ENCODE data around the gene TMC6. TPM values are rescaled to one million over a fixed set of nuclear protein-coding genes. Genes with fewer than 3 reads are reported as not detected.

The TMC6 gene
- total RNA-seq, 2 donors from 2014 or later: 143 to 149 TPM

GRCh38 chr17:78130437-78131101, 2.0 kb upstream of the TMC6 start, which contains the start of gene TMC8:
Gene TMC8 (plus strand): TSS chr17:78130771. CDS start chr17:78131589, 818 bp downstream.
- H3K27ac ChIP-seq (ENCODE audit: low read depth, low read length): no peak within 1 kb of the TSS
- peaks cover 3% of the 10 kb centered on the region for H3K36me3 ChIP-seq (ENCODE audit: control insufficient read depth, insufficient read depth, low read length)
- Mint-ChIP-seq H3K27me3 (ENCODE audit: insufficient read depth) (peaks cover 24% of the 10 kb centered on the region), H3K4me1 (peaks cover 21% of the 10 kb centered on the region), H3K4me3 (peak within 1 kb of the TSS; percentile 44), H3K9me3 (no peaks in the 10 kb centered on the region), H3K36me3 (ENCODE audit: low read depth) (peaks cover 1% of the 10 kb centered on the region), H3K27ac (no peak within 1 kb of the TSS)
- peak; percentile 83 for DNase-seq
- no peaks in the 10 kb centered on the region for H3K9me3 ChIP-seq (ENCODE audit: control insufficient read depth, low read length)
- H3K27me3 ChIP-seq (ENCODE audit: control insufficient read depth, insufficient read depth, low read length, poor library complexity, severe bottlenecking): peaks cover 7% of the 10 kb centered on the region
- no peak within 1 kb of the TSS for H3K9ac ChIP-seq (ENCODE audit: extremely low read depth, low read length, poor library complexity, severe bottlenecking)
- WGBS, 2 experiments (ENCODE audit: insufficient coverage in 1 of 2, insufficient read length in 1 of 2): 84 to 86% methylated on average over 5 to 10 of the region's 10 CpGs
- no peak within 1 kb of the TSS for H3K4me3 ChIP-seq (ENCODE audit: low read length)
- peaks cover 5% of the 10 kb centered on the region for H3K4me1 ChIP-seq (ENCODE audit: control insufficient read depth, insufficient read depth, low read length)
- TF ChIP-seq CTCF (conservative IDR thresholded peaks at IDR 0.05): no peak

GRCh38 chr17:78130090-78130436, 1.5 kb upstream of the TMC6 start:
- peaks cover 22% of the 10 kb centered on the region for H3K27me3 Mint-ChIP-seq (ENCODE audit: insufficient read depth)
- no peak overlapping the region for H3K27ac Mint-ChIP-seq
- H3K9ac ChIP-seq (ENCODE audit: extremely low read depth, low read length, poor library complexity, severe bottlenecking): no peak overlapping the region
- H3K4me1 Mint-ChIP-seq: peaks cover 21% of the 10 kb centered on the region
- no peak overlapping the region for H3K4me3 Mint-ChIP-seq
- H3K4me3 ChIP-seq (ENCODE audit: low read length): no peak overlapping the region
- TF ChIP-seq CTCF (conservative IDR thresholded peaks at IDR 0.05): no peak
- H3K9me3 ChIP-seq (ENCODE audit: control insufficient read depth, low read length): no peaks in the 10 kb centered on the region
- peaks cover 5% of the 10 kb centered on the region for H3K4me1 ChIP-seq (ENCODE audit: control insufficient read depth, insufficient read depth, low read length)
- 92% methylated on average over 2 to 5 of the region's 5 CpGs for WGBS, 2 experiments (ENCODE audit: insufficient coverage in 1 of 2, insufficient read length in 1 of 2)
- peaks cover 7% of the 10 kb centered on the region for H3K27me3 ChIP-seq (ENCODE audit: control insufficient read depth, insufficient read depth, low read length, poor library complexity, severe bottlenecking)
- H3K36me3 Mint-ChIP-seq (ENCODE audit: low read depth): peaks cover 1% of the 10 kb centered on the region
- H3K9me3 Mint-ChIP-seq: no peaks in the 10 kb centered on the region
- no peak overlapping the region for H3K27ac ChIP-seq (ENCODE audit: low read depth, low read length)
- peaks cover 3% of the 10 kb centered on the region for H3K36me3 ChIP-seq (ENCODE audit: control insufficient read depth, insufficient read depth, low read length)
- DNase-seq: no peak

GRCh38 chr17:78129351-78130089, 965 bp upstream of the TMC6 start:
- H3K4me1 Mint-ChIP-seq: peaks cover 21% of the 10 kb centered on the region
- peaks cover 1% of the 10 kb centered on the region for H3K36me3 Mint-ChIP-seq (ENCODE audit: low read depth)
- DNase-seq: peak; percentile 70
- peaks cover 7% of the 10 kb centered on the region for H3K27me3 ChIP-seq (ENCODE audit: control insufficient read depth, insufficient read depth, low read length, poor library complexity, severe bottlenecking)
- no peaks in the 10 kb centered on the region for H3K9me3 ChIP-seq (ENCODE audit: control insufficient read depth, low read length)
- no peaks in the 10 kb centered on the region for H3K9me3 Mint-ChIP-seq
- H3K4me1 ChIP-seq (ENCODE audit: control insufficient read depth, insufficient read depth, low read length): peaks cover 5% of the 10 kb centered on the region
- peak overlapping the region; percentile 83 for H3K4me3 Mint-ChIP-seq
- peak overlapping the region; percentile 92 for H3K27ac Mint-ChIP-seq
- no peak overlapping the region for H3K27ac ChIP-seq (ENCODE audit: low read depth, low read length)
- no peak for TF ChIP-seq CTCF (conservative IDR thresholded peaks at IDR 0.05)
- peaks cover 3% of the 10 kb centered on the region for H3K36me3 ChIP-seq (ENCODE audit: control insufficient read depth, insufficient read depth, low read length)
- peaks cover 22% of the 10 kb centered on the region for H3K27me3 Mint-ChIP-seq (ENCODE audit: insufficient read depth)
- H3K4me3 ChIP-seq (ENCODE audit: low read length): peak overlapping the region; percentile 78
- H3K9ac ChIP-seq (ENCODE audit: extremely low read depth, low read length, poor library complexity, severe bottlenecking): no peak overlapping the region
- 89 to 91% methylated on average over 3 to 4 of the region's 4 CpGs for WGBS, 2 experiments (ENCODE audit: insufficient coverage in 1 of 2, insufficient read length in 1 of 2)

Measured in endodermal cell (in vitro differentiated cells).